Keratinocyte (primary cell): ENCODE measurements around the gene ZMIZ1. TPM values are rescaled to one million over a fixed set of nuclear protein-coding genes. Genes with fewer than 3 reads are reported as not detected.

Experiments used
- DNase-seq: peaks from one replicate; pipeline ENCODE4 v3.0.0-alpha.2; 2011; ENCODE audit warnings: low read depth, missing footprints, low spot score
- FAIRE-seq: peaks from 2 replicates; lab custom pipeline; 2011; peaks lifted over from hg19 to GRCh38; lab: Jason Lieb, UNC
- H2AFZ ChIP-seq: 2 replicates; pipeline ENCODE4 v1.6.0; 2012; ENCODE audit warnings: low read length, control low read depth, inconsistent platforms; ENCODE audit not compliant: control insufficient read depth
- H3K27ac ChIP-seq: 2 replicates; pipeline ENCODE4 v1.5.1; 2011; ENCODE audit warnings: low read length; ENCODE audit not compliant: control insufficient read depth, insufficient read depth
- H3K27me3 ChIP-seq: 3 replicates; pipeline ENCODE4 v1.6.0; 2011; ENCODE audit warnings: low read length; ENCODE audit not compliant: control insufficient read depth, insufficient read depth; ENCODE audit errors: extremely low read depth
- H3K36me3 ChIP-seq, 2 experiments: 2 replicates in 1 of 2; 3 replicates in 1 of 2; pipeline ENCODE4 v1.5.1; 2011; ENCODE audit warnings: low read length in 2 of 2, mild to moderate bottlenecking in 1 of 2; ENCODE audit not compliant: control insufficient read depth in 2 of 2, insufficient read depth in 2 of 2; ENCODE audit errors: extremely low read depth in 1 of 2
- H3K4me1 ChIP-seq: 3 replicates; pipeline ENCODE4 v1.5.1; 2011; ENCODE audit warnings: low read length; ENCODE audit not compliant: control insufficient read depth, insufficient read depth; ENCODE audit errors: extremely low read depth
- H3K4me2 ChIP-seq: 3 replicates; pipeline ENCODE4 v1.6.0; 2011; ENCODE audit warnings: low read depth, low read length; ENCODE audit not compliant: control insufficient read depth, insufficient read depth; ENCODE audit errors: extremely low read depth
- H3K4me3 ChIP-seq, 3 experiments: fragments of 200-600 bp in 1 of 3; sonication (generic) in 1 of 3; 2 replicates in 2 of 3; 3 replicates in 1 of 3; pipeline ENCODE4 v1.5.1; 2011 to 2016; ENCODE audit warnings: low read length in 3 of 3, mild to moderate bottlenecking in 3 of 3, control low read depth in 2 of 3, inconsistent platforms in 1 of 3, low read depth in 1 of 3, mixed read lengths in 1 of 3, mixed run types in 1 of 3, moderate library complexity in 1 of 3; ENCODE audit not compliant: control insufficient read depth in 2 of 3, insufficient read depth in 2 of 3; ENCODE audit errors: extremely low read depth in 1 of 3
- H3K79me2 ChIP-seq: 2 replicates; pipeline ENCODE4 v1.6.0; 2012; ENCODE audit warnings: low read length; ENCODE audit not compliant: control insufficient read depth, insufficient read depth
- H3K9ac ChIP-seq: 3 replicates; pipeline ENCODE4 v1.6.0; 2011; ENCODE audit warnings: low read length; ENCODE audit not compliant: control insufficient read depth, insufficient read depth; ENCODE audit errors: extremely low read depth
- H3K9me1 ChIP-seq: 3 replicates; pipeline ENCODE4 v1.6.0; 2011; ENCODE audit warnings: low read length; ENCODE audit not compliant: control insufficient read depth, insufficient read depth; ENCODE audit errors: extremely low read depth
- H3K9me3 ChIP-seq: 2 replicates; pipeline ENCODE4 v1.5.1; 2012; ENCODE audit warnings: low read depth, low read length; ENCODE audit not compliant: control insufficient read depth
- H4K20me1 ChIP-seq: 3 replicates; pipeline ENCODE4 v1.6.0; 2011; ENCODE audit warnings: low read length; ENCODE audit not compliant: control insufficient read depth, insufficient read depth; ENCODE audit errors: extremely low read depth
- EZH2 ChIP-seq: IDR thresholded peaks from one replicate; pipeline ENCODE4 v1.6.1; 2012; ENCODE audit warnings: inconsistent platforms, mild to moderate bottlenecking, low read length, moderate library complexity
- dilution Hi-C: fragments of 300-500 bp; cut with MboI; formaldehyde crosslinking; loops from one replicate; pipeline ENCODE4 v1.7.0; 2020; ENCODE audit warnings: low sequenced_read_pairs; ENCODE audit not compliant: extremely low pct_ligation_motif_present
- polyA plus RNA-seq, 5 experiments: library from polyadenylated mRNA; depleted of rRNA in 3 of 5; stranded (reverse) in 3 of 5; stranded (forward) in 1 of 5; unstranded in 1 of 5; fragments of >200 nt; gene quantifications; 1 replicate in 1 of 5; 2 replicates in 3 of 5; 3 replicates in 1 of 5; pipeline versions ENCODE4 v1.2.1 to v1.2.3, GENCODE V29; 2011 to 2012; ENCODE audit warnings: missing spikeins in 2 of 5, low read depth in 1 of 5, low replicate concordance in 1 of 5
- TF ChIP-seq, protein P1 (sequence below), 3 experiments: IDR thresholded peaks in 1 of 3; conservative IDR thresholded peaks in 1 of 3; optimal IDR thresholded peaks in 1 of 3; 2 replicates in 2 of 3; 3 replicates in 1 of 3; pipeline versions ENCODE3 to v1.5.1; 2011; ENCODE audit warnings: low read length in 3 of 3, mild to moderate bottlenecking in 3 of 3, moderate library complexity in 2 of 3, control low read depth in 1 of 3, inconsistent platforms in 1 of 3; ENCODE audit not compliant: insufficient read depth in 2 of 3; ENCODE audit errors: extremely low read depth in 1 of 3

ZMIZ1 gene
- polyA plus RNA-seq, 1 donor (not counting 4 experiments of a cell fraction or from before 2014, with no cell fraction given) = 1.8 TPM

- no peak for FAIRE-seq
- TF ChIP-seq EZH2 = no peak
- TF ChIP-seq, protein P1, sequence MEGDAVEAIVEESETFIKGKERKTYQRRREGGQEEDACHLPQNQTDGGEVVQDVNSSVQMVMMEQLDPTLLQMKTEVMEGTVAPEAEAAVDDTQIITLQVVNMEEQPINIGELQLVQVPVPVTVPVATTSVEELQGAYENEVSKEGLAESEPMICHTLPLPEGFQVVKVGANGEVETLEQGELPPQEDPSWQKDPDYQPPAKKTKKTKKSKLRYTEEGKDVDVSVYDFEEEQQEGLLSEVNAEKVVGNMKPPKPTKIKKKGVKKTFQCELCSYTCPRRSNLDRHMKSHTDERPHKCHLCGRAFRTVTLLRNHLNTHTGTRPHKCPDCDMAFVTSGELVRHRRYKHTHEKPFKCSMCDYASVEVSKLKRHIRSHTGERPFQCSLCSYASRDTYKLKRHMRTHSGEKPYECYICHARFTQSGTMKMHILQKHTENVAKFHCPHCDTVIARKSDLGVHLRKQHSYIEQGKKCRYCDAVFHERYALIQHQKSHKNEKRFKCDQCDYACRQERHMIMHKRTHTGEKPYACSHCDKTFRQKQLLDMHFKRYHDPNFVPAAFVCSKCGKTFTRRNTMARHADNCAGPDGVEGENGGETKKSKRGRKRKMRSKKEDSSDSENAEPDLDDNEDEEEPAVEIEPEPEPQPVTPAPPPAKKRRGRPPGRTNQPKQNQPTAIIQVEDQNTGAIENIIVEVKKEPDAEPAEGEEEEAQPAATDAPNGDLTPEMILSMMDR (optimal IDR thresholded peaks at IDR 0.05 in 1 of 3, IDR thresholded peaks at IDR 0.05 in 1 of 3, conservative IDR thresholded peaks at IDR 0.05 in 1 of 3; ENCODE audit: extremely low read depth in 1 of 3, insufficient read depth in 2 of 3, low read length in 3 of 3) = no peak
- no peaks in the 10 kb centered on the region for H3K79me2 ChIP-seq
Measured at GRCh38 chr10:79128923-79129305, 60.1 kb downstream of the ZMIZ1 start.

DNA sequence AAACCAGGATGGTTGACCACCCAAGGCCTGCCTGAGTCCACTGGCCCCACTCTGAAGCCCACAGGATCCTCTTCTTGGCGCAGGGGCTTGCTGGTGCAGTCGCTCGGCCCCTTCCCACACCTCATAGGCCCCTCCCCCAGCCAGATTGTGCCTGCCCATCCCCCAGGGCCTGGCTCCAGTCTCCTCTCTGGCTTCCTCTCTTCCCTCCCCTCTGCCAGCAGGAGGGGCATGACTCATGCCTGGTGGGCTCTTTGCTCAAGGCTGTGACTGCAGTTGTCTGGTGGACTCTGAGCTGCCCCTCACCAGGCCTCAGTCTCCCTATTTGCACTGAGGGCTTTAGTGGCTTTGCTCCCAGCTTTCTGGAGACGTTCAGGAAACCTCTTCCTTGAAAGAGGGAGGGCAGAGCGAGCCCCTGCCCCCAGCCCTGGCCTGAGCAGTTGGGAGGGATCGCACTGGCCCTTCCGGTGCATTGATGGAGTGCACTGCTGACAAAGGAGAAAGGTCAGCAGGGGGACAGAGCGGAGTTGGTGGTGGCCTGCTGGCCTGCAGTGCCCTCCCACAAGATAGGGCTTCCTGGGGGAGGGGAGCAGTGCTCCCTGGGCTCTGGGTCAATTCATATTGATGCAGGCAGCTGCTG, 60.7 kb downstream of the ZMIZ1 start:
- Histone ChIP-seq H2AFZ (no peak overlapping the region), H4K20me1 (no peaks in the 10 kb centered on the region), H3K9me1 (no peaks in the 10 kb centered on the region), H3K79me2 (no peaks in the 10 kb centered on the region), H3K4me1 (no peaks in the 10 kb centered on the region), H3K4me3 (no peak overlapping the region), H3K36me3 (peaks cover 0 to 4% of the 10 kb centered on the region in 2 experiments), H3K27me3 (no peaks in the 10 kb centered on the region), H3K27ac (no peak overlapping the region), H3K9ac (no peak overlapping the region), H3K9me3 (no peaks in the 10 kb centered on the region), H3K4me2 (no peak overlapping the region)
- dilution Hi-C loops = no loop called here
- TF ChIP-seq, protein P1 (optimal IDR thresholded peaks at IDR 0.05 in 1 of 3, IDR thresholded peaks at IDR 0.05 in 1 of 3, conservative IDR thresholded peaks at IDR 0.05 in 1 of 3; ENCODE audit: extremely low read depth in 1 of 3, insufficient read depth in 2 of 3, low read length in 3 of 3) = no peak
- no peak for TF ChIP-seq EZH2
- FAIRE-seq (no peak), DNase-seq (no peak)

More at GRCh38 chr10:79128923-79129305, 60.1 kb downstream of the ZMIZ1 start:
- Histone ChIP-seq H3K9ac (no peak overlapping the region), H3K4me3 (no peak overlapping the region), H3K27me3 (no peaks in the 10 kb centered on the region), H3K36me3 (peaks cover 0 to 8% of the 10 kb centered on the region in 2 experiments), H2AFZ (no peak overlapping the region), H3K4me2 (no peak overlapping the region), H3K4me1 (no peaks in the 10 kb centered on the region), H3K9me3 (no peaks in the 10 kb centered on the region), H3K27ac (no peak overlapping the region), H3K9me1 (no peaks in the 10 kb centered on the region), H4K20me1 (no peaks in the 10 kb centered on the region)
- DNase-seq = no peak
- dilution Hi-C loops = no loop called here
